ENCODE data around the gene CCKAR. TPM values are rescaled to one million over a fixed set of nuclear protein-coding genes. Genes with fewer than 3 reads are reported as not detected.
"Not testable (repeated sequence)": the region's sequence is repeated elsewhere in the genome, so short reads cannot be mapped to it uniquely, and the experiment has no call there.

The CCKAR gene
- total RNA-seq, 1 donor from 2014 or later: 13.7 TPM

DNA sequence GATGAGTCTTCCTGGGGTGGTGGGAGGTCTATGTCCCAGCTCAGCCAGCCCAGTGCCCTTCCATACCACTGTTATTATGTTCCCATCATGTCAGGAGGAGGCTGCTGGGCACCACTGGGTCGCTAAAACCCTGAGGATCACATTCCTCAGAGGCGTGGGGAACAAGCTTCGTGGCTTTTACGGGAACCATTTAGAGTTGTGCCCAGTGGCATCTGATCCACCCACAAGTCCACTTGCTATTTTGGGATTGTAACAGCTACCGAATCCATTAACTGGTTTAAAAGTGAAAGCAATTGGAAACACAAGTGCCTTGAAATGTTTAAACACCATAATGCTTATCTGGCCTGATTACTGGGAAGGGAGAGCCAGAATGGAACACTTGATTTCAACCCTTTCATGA, 13.1 kb upstream of the CCKAR start:
- Mint-ChIP-seq H3K36me3 (no peaks in the 10 kb centered on the region), H3K4me3 (no peak overlapping the region), H3K9me3 (no peaks in the 10 kb centered on the region), H3K4me1 (ENCODE audit: unreplicated experiment) (no peaks in the 10 kb centered on the region), H3K27me3 (no peaks in the 10 kb centered on the region), H3K27ac (no peak overlapping the region)
- TF ChIP-seq, protein P1, sequence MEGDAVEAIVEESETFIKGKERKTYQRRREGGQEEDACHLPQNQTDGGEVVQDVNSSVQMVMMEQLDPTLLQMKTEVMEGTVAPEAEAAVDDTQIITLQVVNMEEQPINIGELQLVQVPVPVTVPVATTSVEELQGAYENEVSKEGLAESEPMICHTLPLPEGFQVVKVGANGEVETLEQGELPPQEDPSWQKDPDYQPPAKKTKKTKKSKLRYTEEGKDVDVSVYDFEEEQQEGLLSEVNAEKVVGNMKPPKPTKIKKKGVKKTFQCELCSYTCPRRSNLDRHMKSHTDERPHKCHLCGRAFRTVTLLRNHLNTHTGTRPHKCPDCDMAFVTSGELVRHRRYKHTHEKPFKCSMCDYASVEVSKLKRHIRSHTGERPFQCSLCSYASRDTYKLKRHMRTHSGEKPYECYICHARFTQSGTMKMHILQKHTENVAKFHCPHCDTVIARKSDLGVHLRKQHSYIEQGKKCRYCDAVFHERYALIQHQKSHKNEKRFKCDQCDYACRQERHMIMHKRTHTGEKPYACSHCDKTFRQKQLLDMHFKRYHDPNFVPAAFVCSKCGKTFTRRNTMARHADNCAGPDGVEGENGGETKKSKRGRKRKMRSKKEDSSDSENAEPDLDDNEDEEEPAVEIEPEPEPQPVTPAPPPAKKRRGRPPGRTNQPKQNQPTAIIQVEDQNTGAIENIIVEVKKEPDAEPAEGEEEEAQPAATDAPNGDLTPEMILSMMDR (conservative IDR thresholded peaks at IDR 0.05): no peak
- peak; percentile 13 for DNase-seq (ENCODE audit: extremely low spot score, unreplicated experiment)

DNA sequence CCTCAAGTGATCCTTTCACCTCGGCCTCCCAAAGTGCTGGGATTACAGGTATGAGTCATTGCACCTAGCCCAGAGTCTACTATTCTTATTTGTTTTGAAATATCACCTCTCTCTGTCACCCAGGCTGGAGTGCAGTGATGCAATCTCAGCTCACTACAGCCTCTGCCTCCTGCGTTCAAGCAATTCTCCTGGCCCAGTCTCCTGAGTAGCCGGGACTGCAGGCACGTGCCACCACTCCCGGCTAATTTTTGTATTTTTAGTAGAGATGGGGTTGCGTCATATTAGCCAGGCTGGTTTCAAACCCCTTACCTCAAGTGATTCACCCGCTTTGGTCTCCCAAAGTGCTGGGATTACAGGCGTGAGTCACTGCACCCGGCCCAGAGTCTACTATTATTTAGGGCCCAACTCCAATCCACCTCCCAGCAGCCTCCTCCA, 10.3 kb upstream of the CCKAR start:
- not testable (repeated sequence) for H3K9me3 Mint-ChIP-seq; H3K27ac Mint-ChIP-seq; H3K4me3 Mint-ChIP-seq; H3K36me3 Mint-ChIP-seq; H3K27me3 Mint-ChIP-seq; H3K4me1 Mint-ChIP-seq (ENCODE audit: unreplicated experiment)
- DNase-seq (ENCODE audit: extremely low spot score, unreplicated experiment): peak; percentile 27

DNA sequence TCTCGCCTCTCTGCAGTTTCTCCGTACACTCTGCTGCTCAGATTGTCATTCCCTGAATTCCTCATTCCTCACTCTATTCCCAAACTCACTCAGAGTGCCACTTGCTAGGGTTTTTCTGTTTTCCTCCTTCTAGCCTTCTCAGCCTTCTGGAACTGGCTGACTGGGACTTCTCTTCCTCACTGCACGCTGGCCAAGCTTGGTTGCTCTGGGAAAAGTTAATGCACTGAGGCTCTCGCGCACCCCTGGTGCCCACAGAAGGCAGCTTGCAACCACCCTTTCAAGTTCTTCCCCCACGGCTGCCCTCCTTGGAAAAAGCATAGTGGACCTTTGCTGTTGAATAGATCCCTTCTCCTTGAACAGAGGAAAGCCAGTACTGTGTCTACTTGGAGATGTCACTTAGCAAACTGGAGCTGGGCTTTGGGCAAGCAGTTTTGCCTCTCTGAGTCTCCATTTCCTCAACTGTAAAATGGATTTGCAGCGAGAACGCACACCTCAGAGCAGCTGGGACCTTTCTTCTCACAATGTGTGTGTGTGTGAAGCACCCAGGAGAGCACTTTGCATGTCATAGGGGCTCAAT, 6.0 kb upstream of the CCKAR start:
- Mint-ChIP-seq H3K4me1 (ENCODE audit: unreplicated experiment) (no peaks in the 10 kb centered on the region), H3K27ac (no peak overlapping the region), H3K36me3 (no peaks in the 10 kb centered on the region), H3K27me3 (peaks cover 16% of the 10 kb centered on the region), H3K9me3 (no peaks in the 10 kb centered on the region), H3K4me3 (no peak overlapping the region)
- TF ChIP-seq, protein P1 (conservative IDR thresholded peaks at IDR 0.05): no peak
- peak; percentile 48 for DNase-seq (ENCODE audit: extremely low spot score, unreplicated experiment)

DNA sequence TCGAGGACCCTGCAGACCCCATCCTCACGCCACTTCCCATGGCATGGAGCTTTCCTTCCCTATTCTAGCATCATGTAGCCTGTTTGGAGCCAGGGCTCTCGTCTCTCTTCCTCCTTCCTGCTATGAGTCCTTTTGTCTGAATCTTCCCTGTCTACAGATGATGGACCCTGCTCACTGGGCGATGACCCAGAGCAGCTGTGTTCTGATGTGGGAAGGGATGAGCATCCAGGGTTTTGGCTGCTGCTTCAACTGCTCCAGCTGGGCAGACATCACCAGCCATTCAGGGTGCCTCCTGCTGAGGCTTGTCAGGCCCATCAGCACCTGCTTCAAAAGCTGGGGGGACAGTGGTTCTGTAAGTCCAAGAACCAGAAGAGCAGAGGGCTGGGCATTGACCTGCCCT, 3.2 kb upstream of the CCKAR start:
- Mint-ChIP-seq H3K27ac (no peak overlapping the region), H3K27me3 (peaks cover 37% of the 10 kb centered on the region), H3K36me3 (no peaks in the 10 kb centered on the region), H3K4me1 (ENCODE audit: unreplicated experiment) (peaks cover 22% of the 10 kb centered on the region), H3K4me3 (no peak overlapping the region), H3K9me3 (no peaks in the 10 kb centered on the region)
- DNase-seq (ENCODE audit: extremely low spot score, unreplicated experiment): peak; percentile 39
- TF ChIP-seq, protein P1 (conservative IDR thresholded peaks at IDR 0.05): no peak

DNA sequence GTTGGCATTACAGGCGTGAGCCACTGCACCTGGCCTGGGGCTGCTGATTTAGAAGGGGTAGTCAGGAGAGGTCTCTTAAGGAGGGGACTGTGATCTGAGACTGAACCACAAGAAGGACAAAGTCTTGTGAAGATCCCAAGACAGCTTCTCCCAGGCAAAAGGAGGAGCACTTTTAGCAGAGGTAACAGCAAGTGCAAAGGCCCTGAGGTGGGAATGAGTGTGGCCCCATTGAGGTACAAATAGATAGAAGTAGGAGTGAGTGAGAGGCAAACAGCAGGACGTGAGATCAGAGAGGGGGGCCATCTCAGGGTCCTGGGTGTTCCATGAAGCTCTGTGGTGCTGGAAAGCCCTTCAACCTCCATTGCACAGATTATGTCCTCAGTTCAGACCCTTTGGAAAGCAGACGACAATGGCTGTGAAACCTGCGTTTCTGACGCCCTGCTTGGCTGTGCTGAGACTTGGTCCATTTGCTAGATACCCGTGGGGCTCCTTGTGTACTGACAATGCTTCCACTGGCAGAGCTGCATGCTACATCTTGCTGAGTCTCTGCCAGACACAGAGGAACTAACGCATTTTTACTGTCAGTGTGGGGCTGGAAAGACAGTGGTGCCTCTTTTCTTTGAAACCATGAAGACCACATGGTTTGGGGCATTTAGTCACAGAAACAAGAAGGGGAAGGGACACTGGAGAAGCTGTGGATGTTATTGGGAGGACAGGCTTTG, 1.3 kb upstream of the CCKAR start:
- H3K9me3 Mint-ChIP-seq: no peaks in the 10 kb centered on the region
- no peak overlapping the region for H3K4me3 Mint-ChIP-seq
- TF ChIP-seq, protein P1 (conservative IDR thresholded peaks at IDR 0.05): no peak
- H3K36me3 Mint-ChIP-seq: no peaks in the 10 kb centered on the region
- DNase-seq (ENCODE audit: extremely low spot score, unreplicated experiment): peak; percentile 25
- peaks cover 22% of the 10 kb centered on the region for H3K4me1 Mint-ChIP-seq (ENCODE audit: unreplicated experiment)
- no peak overlapping the region for H3K27ac Mint-ChIP-seq
- H3K27me3 Mint-ChIP-seq: peaks cover 37% of the 10 kb centered on the region

DNA sequence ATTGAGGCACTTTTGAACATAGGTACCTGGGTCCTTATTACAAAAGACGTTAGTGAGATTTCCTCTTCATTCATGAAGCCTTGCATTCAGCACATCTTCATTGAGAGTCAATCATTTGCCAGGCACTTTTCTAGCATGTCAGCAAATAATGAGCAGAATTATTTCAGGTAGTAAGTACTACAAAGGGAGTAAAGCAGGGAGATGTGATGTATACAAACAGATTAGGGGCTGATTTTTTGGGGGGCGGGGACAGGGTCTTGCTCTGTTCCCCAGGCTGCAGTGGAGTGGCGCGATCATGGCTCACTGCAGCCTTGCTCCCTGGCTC, 638 bp upstream of the CCKAR start:
- DNase-seq (ENCODE audit: extremely low spot score, unreplicated experiment): no peak
- H3K27ac Mint-ChIP-seq: no peak overlapping the region
- H3K9me3 Mint-ChIP-seq: no peaks in the 10 kb centered on the region
- TF ChIP-seq, protein P1 (conservative IDR thresholded peaks at IDR 0.05): no peak
- H3K27me3 Mint-ChIP-seq: peaks cover 37% of the 10 kb centered on the region
- H3K36me3 Mint-ChIP-seq: no peaks in the 10 kb centered on the region
- H3K4me1 Mint-ChIP-seq (ENCODE audit: unreplicated experiment): peaks cover 22% of the 10 kb centered on the region
- no peak overlapping the region for H3K4me3 Mint-ChIP-seq
